GM12872 (cell line): ENCODE measurements around the gene EFCAB6.
A peak's percentile ranks its signal among the peaks of the same experiment; 100 is the strongest.

Source experiments
- CTCF ChIP-seq: IDR thresholded peaks from 3 replicates; pipeline ENCODE4 v1.5.1; 2011; ENCODE audit warnings: low read depth, mild to moderate bottlenecking, low read length, moderate library complexity; ENCODE audit not compliant: insufficient read depth

EFCAB6 gene

GRCh38 chr22:43826142-43827002 lies 14.3 kb upstream of the EFCAB6 start:
- TF ChIP-seq CTCF, result peak; percentile 45

GRCh38 chr22:43825651-43826050 lies 13.5 kb upstream of the EFCAB6 start:
- no peak for TF ChIP-seq CTCF

DNA sequence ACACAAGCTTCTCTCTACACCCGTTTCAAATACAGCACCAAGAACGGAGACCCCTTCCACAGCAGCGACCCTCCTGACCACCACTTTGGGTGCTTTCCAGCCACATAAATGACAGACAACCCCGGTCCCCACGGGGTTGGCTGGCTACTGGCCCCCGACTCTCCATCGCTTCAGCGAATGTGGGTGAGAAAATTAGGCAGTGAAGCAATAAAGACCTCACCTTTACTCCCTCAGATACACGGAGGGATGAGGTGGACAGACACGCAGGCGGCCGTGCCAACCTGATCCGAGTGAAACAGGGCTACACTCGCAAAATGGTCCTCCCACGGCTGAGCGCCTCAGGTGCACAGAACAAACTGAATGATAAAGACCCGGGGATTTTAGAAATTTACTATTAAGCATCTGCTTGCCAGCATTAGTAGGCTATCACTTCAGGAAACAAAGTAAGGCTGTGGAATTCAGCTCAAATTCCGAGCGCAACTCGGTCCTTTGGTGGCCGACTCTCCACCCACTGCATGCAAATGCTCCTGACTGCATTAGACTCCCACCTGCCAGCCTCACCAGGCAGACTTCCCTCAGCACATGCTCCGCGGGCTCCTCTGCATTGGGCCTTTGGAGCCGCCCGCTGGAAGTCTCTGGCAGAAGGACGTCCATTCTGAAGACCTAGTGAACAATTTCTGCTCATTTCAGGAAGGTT lies 12.8 kb upstream of the EFCAB6 start:
- no peak for TF ChIP-seq CTCF

GRCh38 chr22:43823911-43824665 lies 12.0 kb upstream of the EFCAB6 start:
- no peak for TF ChIP-seq CTCF

- TF ChIP-seq CTCF, result no peak
Measured at GRCh38 chr22:43823353-43823908, 11.3 kb upstream of the EFCAB6 start.

- TF ChIP-seq CTCF, result no peak
Measured at GRCh38 chr22:43821606-43822425, 9.7 kb upstream of the EFCAB6 start.
